ENCODE results near the gene FBL.
"Not testable (repeated sequence)": the region's sequence is repeated elsewhere in the genome, so short reads cannot be mapped to it uniquely, and the experiment has no call there.

FBL gene

GRCh38 chr19:39875401-39875864 is 29.3 kb upstream of the FBL start:
- DNase-seq = not testable (repeated sequence)

GRCh38 chr19:39874404-39874803 is 28.2 kb upstream of the FBL start:
- no peak for DNase-seq

- no peak for DNase-seq
These were observed 27.2 kb upstream of the FBL start for GRCh38 chr19:39873385-39873784.

- DNase-seq = no peak
These were observed 26.0 kb upstream of the FBL start for GRCh38 chr19:39871886-39872866.

GRCh38 chr19:39871362-39871761 is 25.2 kb upstream of the FBL start:
- DNase-seq = no peak

GRCh38 chr19:39870171-39870971 is 24.2 kb upstream of the FBL start:
- DNase-seq = no peak

- DNase-seq = no peak
These were observed 21.8 kb upstream of the FBL start for GRCh38 chr19:39867952-39868351.

- DNase-seq = no peak
These were observed 21.0 kb upstream of the FBL start for GRCh38 chr19:39867133-39867532.

GRCh38 chr19:39865953-39866352 is 19.8 kb upstream of the FBL start:
- DNase-seq = no peak

- no peak for DNase-seq
These were observed 19.0 kb upstream of the FBL start for GRCh38 chr19:39865186-39865585.

GRCh38 chr19:39864118-39864517 is 17.9 kb upstream of the FBL start:
- DNase-seq = no peak

- no peak for DNase-seq
These were observed 12.4 kb upstream of the FBL start for GRCh38 chr19:39858541-39858940.

GRCh38 chr19:39852882-39853281 is 6.7 kb upstream of the FBL start:
- DNase-seq = no peak

- no peak for DNase-seq
These were observed 4.7 kb upstream of the FBL start for GRCh38 chr19:39850892-39851291.

GRCh38 chr19:39848392-39848791 is 2.2 kb upstream of the FBL start:
- DNase-seq = no peak

GRCh38 chr19:39847525-39847924 is 1.3 kb upstream of the FBL start:
- no peak for DNase-seq

GRCh38 chr19:39846678-39847486 is 703 bp upstream of the FBL start:
- no peak for DNase-seq

- peak; percentile 18 for DNase-seq
These were observed 621 bp downstream of the FBL start for GRCh38 chr19:39845584-39845932.

- DNase-seq = no peak
These were observed 1.0 kb downstream of the FBL start for GRCh38 chr19:39845172-39845571.

GRCh38 chr19:39843919-39844793 is 2.0 kb downstream of the FBL start:
- peak; percentile 43 for DNase-seq

GRCh38 chr19:39842693-39843435 is 3.3 kb downstream of the FBL start:
- no peak for DNase-seq
